ENCODE results near the gene TMOD1.
A peak's percentile ranks its signal among the peaks of the same experiment; 100 is the strongest.

TMOD1 gene

DNA sequence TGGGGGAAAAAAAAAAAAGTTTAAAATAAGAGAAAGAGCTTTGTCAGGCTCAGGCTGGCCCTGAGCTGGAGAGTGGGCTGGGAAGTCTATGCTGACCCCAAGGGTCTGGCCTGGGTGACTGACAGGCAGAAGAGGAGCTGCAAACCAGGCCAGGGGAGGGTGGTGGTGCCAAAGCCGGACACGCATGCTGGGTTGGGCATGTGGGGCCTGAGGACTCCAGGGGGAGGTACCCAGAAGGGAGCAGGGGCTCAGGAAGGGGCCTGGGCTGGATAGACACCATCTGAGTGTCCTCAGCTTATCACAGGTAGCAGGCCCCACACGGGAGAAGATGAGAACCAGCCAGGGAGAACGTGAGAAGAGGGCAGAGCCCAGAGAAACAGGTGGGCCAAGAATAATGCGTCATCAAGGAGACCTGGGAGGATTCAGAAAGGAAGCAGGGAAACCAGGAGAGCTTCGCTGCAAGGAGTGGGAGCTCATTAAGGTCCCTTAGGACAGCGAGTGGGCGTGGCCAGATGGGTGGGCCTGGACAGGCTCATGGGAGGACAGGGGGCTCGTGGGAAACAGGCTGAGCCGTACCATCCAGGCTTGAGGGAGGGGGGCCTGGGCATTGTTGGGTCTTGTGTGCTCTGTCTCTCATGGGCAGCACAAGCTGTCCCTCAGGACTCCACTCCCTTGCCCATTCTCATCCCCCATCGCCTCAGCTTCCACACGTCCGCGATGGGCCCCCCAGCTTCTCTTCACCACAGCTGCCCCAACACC, 16.0 kb downstream of the TMOD1 start:
- DNase-seq (ENCODE audit: low read depth, low spot score): no peak

DNA sequence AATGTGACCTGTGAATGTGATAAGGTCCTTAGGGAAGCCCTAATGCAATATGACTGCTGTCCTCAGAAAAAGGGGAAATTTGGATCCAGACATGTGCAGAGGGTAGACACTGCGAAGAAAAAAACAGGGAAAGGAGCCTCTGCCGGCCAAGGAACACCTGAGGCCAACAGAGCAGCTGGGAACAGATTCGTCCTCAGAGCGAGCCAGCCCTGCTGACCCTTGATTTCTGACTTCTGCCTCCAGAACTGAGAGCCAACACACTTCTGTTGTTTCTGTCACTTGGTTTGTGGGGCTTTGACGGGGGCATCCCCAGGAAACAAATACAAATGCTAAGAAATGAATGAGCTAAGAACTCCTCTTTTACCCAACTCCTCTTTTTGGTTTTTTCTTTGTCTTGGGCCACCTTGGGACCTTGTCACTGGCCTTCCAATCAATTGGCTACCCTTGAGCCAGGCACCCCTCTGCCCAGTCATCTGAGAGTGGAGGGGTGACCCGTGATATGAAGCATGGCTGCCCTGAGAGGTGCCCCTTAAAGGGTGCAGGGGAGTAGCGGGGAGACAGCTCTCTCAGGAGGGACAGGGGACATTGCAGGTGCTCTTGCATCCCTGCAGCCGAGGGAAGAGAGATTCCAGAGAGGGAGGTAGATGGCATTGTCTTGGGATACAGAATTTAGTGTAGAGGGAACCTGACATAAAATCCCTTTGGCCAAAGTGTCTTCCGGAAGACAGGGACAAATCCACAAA, 16.9 kb downstream of the TMOD1 start:
- DNase-seq (ENCODE audit: low read depth, low spot score): no peak

DNA sequence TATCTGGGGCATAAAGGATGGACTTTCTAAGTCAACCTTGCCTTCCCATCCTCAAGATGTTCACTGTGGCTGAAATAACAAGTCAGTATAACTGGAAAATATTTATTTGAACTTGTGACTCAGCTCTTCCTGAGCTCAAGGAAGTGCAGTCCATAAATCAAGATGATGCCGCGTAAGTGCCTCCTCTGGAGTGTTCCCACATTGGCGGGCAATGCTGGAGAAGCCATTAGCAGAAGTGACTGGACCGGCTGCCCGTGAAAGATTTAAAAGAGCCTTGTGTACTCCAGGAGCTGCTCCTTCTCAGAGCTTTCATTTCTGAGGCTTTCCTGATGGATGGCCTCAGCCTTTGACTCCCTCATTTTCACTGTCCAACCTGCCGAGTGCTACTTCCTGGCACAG, 17.4 kb downstream of the TMOD1 start:
- DNase-seq (ENCODE audit: low read depth, low spot score): peak; percentile 40

DNA sequence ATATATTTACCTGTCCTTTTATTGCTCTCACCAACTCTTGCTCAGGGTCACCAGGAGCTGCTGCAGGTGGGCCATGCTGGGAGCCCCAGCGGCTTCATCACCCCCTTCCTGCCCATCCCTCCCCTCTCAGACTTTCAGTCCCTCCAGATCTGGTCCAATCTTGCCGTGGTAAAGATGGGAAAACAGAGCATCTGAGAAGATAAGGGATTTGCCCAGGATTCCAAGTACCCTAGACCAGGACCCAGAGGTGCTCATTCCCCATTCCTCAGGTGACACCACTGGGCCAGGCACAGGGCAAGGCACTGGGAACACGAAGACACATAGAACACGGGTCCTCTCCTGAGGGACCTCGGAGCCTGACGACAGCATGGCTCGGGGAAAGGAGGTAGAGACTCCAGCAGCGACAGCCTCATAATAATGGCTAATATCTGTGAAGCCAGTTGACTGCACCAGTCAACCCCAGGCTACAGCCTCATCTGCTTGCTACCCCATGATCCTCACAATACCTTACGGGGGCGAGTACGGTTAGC, 18.0 kb downstream of the TMOD1 start:
- no peak for DNase-seq (ENCODE audit: low read depth, low spot score)

DNA sequence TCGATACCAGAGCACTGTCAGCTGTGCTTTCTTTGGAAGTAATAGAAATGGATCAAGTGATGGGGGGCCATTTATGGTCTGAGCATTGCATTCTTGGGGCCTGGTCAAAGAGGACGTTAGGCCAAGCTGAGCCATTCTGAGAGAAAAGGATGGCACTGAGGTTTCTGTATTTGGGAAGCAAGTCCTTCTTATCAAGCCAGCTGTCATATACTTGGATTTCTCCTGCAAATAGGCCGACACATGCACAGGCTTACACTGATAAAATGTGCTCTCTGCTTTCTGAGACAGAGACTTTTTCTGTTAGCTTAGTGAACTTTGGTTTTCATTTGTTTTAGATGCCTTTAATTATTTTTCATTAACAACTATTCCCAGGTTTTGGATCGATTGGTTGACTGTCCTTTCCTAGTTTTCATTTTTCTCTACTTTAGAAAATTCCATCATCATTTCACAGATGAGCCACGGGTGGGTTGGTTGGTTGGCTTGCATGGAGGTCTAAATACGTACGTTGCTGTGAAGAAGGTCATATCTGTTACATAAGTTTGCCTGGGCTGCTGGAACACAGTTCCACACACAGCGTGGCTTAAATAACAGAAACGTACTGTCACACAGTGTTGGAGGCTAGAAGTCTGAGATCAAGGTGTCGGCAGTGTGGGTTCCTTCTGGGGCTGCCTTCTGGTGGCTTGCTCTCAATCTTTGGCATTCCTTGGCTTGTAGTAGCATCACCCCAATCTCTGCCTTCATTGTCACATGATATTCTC, 20.3 kb downstream of the TMOD1 start:
- DNase-seq (ENCODE audit: low read depth, low spot score): no peak

DNA sequence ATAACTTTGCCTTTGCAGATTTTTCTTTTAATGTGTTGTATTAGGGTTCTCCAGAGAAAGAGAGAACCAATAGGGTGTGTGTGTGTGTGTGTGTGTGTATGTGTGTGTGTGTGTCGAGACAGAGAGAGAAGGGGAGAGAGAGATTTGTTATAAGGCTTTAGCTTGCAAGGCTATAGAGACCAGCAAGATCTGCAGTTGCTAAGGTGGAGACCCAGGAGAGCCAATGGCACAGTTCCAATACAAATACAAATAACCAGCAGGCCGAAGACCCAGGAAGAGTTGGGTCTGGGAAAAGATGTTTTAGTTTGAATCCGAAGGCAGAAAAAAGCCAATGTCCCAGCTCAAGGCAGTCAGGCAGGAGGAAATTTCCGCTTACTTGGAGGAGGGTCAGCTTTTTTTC, 23.0 kb downstream of the TMOD1 start:
- no peak for DNase-seq (ENCODE audit: low read depth, low spot score)

DNA sequence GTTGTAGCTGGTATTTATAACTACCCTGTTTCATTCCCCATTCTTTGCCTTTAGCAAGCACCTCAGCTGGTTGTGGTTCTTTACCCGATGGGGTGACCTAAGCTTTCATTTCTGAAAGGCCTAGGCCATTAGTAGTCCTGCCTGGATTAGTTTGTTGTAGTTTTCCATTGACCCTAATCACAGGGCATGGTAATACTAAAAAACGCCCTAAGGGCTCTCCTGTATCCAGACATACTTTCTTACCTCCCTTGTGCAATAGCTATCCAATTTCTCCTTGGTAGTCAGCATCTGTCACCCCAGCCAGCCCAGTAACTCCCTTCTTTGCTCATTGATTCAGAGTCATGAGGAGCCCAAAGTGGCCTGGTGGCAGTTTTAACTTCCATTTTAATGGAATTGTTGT, 24.0 kb downstream of the TMOD1 start:
- DNase-seq (ENCODE audit: low read depth, low spot score): no peak

DNA sequence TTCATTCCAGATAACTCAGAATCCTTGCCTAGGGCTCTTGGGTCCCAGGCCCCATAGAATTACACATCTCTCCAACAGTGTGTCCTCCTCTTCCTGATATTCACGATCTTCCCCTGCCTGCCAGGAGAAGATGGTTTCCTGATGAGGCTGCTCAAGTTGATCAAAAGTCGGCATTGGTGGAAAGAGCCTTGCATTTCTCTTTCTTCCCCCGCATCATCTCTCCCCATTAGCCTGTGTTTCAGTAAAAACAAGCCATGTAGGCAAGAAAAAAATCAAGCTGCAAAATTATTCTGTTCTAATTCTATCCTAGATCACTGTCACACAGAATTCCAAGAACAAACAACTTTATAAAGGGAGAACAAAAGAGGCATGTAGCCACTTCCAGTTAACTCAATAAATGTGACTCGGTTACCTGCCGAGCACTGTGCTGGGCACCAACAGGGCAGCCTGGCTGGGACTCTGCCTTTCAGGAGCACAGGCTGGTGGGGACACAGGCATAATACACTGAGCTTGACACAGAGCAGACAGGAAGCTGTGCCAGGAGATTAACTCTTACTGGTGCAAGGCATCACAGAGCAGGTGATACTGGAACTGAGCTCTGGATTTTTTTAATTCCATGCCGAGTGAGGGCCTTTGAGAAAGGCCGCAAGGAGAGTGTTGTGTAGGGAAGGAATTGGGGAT, 25.6 kb downstream of the TMOD1 start:
- DNase-seq (ENCODE audit: low read depth, low spot score): no peak

DNA sequence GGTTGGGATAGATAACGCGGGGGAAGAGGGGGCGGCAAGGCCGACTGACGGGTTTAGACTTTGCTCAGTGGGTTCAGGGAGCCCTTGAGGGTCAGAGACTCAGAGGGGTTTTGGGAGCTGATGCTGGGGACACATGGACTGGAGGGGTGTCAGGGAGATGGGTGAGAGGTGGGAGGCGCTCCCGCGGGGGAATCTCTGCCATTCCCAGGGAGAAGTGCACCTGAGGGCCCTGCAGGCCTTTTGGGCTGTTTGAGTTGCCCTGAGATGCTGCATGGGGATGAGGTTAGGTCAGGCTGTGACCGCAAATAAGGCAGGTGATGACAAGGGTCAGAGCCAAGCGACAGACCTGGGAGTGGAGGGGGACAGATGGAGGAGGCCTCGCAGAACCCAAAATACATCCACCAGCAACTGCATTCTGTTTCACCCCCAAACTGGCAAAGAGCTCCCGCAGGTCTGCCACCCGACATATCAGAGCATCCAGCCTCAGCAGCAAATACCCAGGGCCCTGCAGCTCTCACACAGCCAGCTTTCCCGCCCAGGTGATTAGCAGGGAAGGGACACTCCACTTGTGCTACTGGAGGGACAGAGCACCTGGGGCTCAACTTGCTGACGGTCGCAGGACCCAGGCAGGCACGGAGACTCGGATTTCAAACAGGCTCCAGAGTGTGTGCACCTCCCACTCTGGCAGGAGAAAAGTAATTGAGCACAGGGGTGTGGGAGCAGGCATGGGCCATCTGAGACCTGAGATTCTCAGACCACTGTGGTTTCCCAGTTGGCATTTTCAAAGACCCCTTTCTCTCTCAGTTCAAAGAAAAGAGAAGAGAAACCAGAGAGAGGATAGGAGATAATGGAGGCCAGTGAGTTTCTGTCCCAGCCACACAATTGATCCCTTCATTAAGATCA, 26.4 kb downstream of the TMOD1 start:
- no peak for DNase-seq (ENCODE audit: low read depth, low spot score)

DNA sequence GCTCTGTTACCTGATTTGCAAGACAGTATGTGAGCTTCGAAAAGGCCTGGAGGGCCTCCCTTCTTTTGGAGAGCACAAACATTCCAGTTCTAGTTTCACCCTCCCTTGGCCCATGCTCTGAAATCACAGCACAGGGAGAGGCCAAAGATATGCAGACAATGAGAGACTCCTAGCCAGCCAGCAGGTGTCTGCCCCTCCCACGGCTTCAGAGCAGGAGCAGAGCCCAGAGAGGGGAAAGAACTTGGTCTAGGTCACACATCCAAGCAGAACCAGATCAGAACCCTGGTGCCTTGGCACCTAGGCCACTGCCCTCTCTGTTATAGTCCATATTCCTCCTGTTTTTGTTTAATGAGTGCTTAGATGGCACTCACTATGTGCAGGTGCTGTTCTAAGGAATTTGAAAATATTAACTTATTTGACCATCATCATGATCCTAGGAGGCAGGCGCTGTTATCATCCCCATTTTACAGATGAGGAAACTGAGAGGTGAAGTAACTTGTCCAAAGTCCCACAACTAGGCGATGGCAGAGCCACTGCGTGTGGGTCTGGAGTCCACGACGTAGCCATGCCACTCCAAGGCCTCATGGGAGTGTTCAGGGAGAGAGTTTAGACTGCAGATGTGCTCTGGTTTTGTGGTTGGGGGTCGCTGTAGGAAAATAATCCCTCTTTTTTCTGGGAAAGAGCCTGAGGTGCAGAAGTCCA, 27.2 kb downstream of the TMOD1 start:
- no peak for DNase-seq (ENCODE audit: low read depth, low spot score)

DNA sequence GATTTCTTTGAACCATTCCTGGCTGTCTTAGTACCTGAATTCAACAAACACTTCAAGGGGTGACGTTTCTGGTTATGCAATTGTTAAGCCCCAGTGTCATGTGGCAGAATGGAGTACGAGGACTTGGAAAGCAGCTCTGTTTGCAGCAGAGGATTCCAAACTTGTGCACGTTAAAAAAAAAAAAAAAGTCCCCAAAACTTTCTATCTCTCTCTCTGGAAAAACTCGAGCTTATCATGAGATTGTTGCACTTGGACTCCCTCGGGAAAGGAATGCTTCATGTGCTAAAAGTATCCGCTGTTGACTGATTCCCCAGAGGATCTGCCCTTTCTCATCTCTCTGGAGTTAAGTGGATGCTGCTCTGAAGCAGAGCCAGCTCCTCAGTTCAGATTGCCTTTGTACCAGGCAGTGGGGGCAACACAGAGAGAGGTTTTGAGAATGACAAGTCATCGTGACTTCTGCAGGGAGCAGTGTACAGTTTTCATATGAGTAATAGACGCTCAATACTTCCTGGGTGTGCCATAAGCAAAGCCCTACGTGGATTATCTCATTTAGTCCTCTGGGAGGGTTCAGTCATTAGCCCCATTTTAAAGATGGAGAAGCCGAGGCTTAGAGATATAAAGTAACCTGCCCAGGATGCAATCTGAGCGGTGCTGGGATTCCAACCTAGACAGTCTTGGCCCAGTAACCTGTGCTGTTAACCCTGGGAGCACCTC, 28.1 kb downstream of the TMOD1 start:
- DNase-seq (ENCODE audit: low read depth, low spot score): no peak

DNA sequence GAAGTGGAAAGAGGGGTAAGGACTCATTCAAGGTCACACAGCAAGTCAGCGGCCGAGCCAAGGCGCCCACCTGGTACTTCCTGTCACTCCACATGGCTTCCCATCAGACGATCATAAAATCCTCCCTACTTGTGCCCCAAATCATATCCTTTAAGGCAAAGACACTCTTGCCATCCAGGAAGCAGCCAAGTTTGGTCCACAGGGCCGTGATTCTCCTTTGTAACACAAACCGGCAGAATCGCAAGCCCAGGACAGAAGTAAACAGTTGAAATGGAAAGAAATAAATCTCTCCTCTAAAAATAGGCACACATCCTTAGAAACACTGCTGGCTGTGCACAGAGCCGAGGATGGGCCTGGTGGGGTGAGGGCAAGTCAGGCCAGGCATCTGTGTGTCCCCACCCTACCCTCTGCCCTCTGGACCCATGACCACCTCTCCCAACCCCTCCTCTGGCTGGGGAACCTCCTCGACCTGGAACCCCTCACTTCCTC, 30.5 kb downstream of the TMOD1 start:
- no peak for DNase-seq (ENCODE audit: low read depth, low spot score)

DNA sequence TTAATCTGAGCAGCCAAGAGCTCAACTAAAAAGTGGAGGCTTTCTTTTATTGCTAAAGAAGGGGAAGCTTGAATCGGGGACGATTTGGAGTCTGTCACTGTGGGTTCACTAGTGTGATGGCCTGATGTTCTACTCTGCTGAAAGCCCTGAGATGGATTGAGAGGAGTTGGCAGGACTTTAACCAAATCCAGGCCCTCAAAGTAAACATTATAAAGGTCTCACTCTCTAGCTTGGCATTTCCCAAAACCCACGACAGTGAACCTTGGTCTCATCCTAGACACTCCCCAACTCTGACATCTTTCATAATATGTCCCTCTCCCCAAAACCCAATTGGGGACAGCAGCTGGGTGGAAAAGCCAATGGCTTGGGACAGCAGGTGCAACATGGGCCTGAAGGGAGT, 32.7 kb downstream of the TMOD1 start:
- DNase-seq (ENCODE audit: low read depth, low spot score): no peak

DNA sequence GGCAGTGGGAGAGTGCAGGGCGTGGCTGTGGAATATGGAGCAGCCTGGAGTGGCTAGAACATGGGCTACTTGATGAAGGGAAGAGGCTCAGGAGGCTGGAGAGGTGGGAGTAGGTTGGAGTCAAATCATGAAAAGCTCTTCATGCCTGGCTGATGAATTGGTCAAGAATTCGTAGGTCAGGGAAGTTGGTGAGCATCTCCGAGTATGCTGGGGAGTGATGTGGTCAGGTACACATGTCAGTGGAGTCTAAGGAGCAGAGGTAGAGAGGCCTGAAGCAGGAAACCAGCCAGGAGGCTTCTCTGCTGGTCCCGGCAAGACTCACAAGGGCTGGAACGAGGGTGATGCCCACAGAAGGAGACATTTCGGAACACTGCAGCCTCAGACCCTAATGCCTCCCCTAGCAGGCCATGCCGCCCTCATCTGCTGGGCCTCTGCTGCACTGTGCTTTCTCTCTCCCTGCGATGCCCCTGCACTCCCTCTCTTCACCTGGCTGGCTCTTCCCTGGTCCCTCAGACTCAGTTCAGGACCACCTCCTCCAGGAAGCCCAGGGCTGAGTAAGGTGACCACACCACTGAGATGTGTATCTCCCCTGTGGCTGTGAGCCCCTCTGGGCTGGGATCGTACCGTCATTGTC, 33.6 kb downstream of the TMOD1 start:
- no peak for DNase-seq (ENCODE audit: low read depth, low spot score)

DNA sequence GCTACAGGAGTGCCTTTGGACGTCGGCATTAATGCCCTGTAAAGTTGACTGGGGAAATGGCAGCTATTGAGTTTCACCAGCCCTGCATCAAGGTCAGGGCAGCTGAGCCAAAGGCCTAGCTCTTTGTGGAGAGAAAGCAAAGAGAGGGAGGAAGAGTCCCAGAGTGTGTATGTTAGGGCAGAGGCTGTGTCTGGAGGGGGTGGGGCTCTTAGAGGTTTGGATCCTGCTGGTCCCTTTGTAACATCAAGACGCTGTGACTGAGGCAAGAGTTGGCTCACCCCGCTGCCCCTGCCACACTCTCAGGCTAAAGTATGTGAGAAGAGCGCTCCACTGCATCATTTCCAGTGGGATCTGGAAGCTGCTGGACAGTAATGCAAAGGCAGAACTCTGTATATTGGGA, 34.3 kb downstream of the TMOD1 start:
- no peak for DNase-seq (ENCODE audit: low read depth, low spot score)

DNA sequence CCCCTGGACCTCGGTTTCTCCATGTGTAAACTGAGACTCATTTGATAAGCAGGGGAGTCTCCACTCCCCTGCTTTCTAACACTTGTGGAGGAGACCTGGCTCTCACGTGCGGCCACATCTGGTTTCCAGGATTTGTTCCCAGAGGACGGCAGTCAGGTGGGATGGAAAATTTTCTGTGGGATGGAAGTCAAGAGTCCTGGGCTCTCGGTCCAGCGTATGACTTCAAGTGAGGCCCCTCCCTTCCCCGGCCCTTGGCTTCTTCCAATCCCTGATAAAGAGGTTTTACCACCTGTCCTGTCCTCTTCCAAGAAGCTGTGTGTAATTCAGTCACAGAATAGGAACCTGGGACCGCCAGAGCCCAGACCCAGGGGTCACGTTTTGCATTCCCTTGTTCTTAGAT, 35.0 kb downstream of the TMOD1 start:
- no peak for DNase-seq (ENCODE audit: low read depth, low spot score)

DNA sequence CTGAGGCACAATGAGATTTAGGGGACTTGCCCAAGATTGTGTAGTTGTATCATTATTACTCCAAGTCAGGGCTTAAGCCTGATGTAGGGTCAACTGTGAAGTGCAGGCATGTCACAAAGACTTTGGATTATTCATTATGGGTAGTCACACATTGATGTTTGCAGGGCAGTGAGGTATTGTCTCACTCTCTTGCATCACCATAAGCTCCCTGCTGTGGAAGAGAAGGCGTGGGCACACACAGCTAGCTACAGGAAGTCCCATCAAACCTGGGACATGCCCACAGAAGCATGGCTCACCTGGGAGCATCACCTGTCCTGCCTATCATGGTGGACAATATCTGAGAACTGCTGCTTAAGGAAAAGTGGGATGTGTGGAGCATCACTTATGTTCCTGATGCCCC, 42.1 kb downstream of the TMOD1 start:
- no peak for DNase-seq (ENCODE audit: low read depth, low spot score)

DNA sequence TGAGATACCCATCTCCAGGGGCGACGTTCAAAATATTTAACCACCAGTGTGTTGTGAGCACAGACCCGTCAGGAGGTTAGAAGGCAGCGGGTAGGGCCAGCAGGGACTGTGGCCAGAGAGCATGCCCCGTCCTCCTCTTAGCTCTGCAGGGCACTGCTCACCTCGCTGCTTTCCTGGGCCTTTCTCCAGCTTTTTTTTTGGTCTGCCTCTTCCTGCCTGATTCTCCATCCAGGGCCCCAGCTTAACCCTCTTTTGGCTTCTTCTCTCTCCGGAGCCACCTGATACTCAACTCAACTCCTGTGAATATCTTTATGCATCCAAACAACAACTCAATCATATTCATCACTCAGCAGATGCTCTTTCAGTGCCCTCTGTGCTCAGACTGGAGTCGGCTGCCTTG, 44.0 kb downstream of the TMOD1 start:
- no peak for DNase-seq (ENCODE audit: low read depth, low spot score)
